Neural crest cell (in vitro differentiated cells): Measurements from ENCODE around the gene ABHD8. TPM values are rescaled to one million over a fixed set of nuclear protein-coding genes. Genes with fewer than 3 reads are reported as not detected.

Source experiments
- DNase-seq: peaks from one replicate; pipeline ENCODE4 v3.0.0; 2021; ENCODE audit warnings: low read depth, mixed read lengths, low spot score
- H3K27ac Mint-ChIP-seq: one replicate; pipeline ENCODE4 v1.8.0; 2021; ENCODE audit warnings: mild to moderate bottlenecking, mixed read lengths; ENCODE audit not compliant: unreplicated experiment
- H3K27me3 Mint-ChIP-seq: 2 replicates; pipeline ENCODE4 v1.8.0; 2021; ENCODE audit warnings: low read depth, mild to moderate bottlenecking, mixed read lengths
- H3K36me3 Mint-ChIP-seq: 2 replicates; pipeline ENCODE4 v1.8.0; 2021; ENCODE audit warnings: low read depth, mild to moderate bottlenecking, mixed read lengths
- H3K4me1 Mint-ChIP-seq: 2 replicates; pipeline ENCODE4 v1.8.0; 2021; ENCODE audit warnings: mixed read lengths
- H3K4me3 Mint-ChIP-seq: one replicate; pipeline ENCODE4 v1.8.0; 2021; ENCODE audit warnings: mild to moderate bottlenecking, mixed read lengths
- H3K9me3 Mint-ChIP-seq: 2 replicates; pipeline ENCODE4 v1.8.0; 2021; ENCODE audit warnings: mixed read lengths
- CTCF ChIP-seq: fragments of 200-600 bp; sonication (generic); conservative IDR thresholded peaks from 2 replicates; pipeline ENCODE4 v1.5.0; 2021; ENCODE audit warnings: antibody characterized with exemption, mild to moderate bottlenecking
- total RNA-seq: library from RNA; stranded (reverse); gene quantifications from 2 replicates; pipeline ENCODE4 v1.2.1, GENCODE V29; 2021

Gene ABHD8
- total RNA-seq, 1 donor from 2014 or later, result 8.5 TPM

- H3K4me1 Mint-ChIP-seq, result peaks cover 23% of the 10 kb centered on the region
- peaks cover 11% of the 10 kb centered on the region for H3K36me3 Mint-ChIP-seq
- H3K27me3 Mint-ChIP-seq, result peaks cover 26% of the 10 kb centered on the region
- H3K4me3 Mint-ChIP-seq, result peak overlapping the region; percentile 63
- TF ChIP-seq CTCF, result no peak
- no peaks in the 10 kb centered on the region for H3K9me3 Mint-ChIP-seq
- no peak overlapping the region for H3K27ac Mint-ChIP-seq
- DNase-seq, result no peak
These were observed 27.9 kb upstream of the ABHD8 start for GRCh38 chr19:17331045-17331558.

GRCh38 chr19:17330262-17331044 is 27.2 kb upstream of the ABHD8 start:
- Mint-ChIP-seq H3K4me3 (peak overlapping the region; percentile 63), H3K36me3 (peaks cover 11% of the 10 kb centered on the region), H3K9me3 (no peaks in the 10 kb centered on the region), H3K4me1 (peaks cover 23% of the 10 kb centered on the region), H3K27me3 (peaks cover 26% of the 10 kb centered on the region), H3K27ac (no peak overlapping the region)
- no peak for TF ChIP-seq CTCF
- DNase-seq, result no peak

GRCh38 chr19:17329366-17330261 is 26.4 kb upstream of the ABHD8 start:
- no peaks in the 10 kb centered on the region for H3K9me3 Mint-ChIP-seq
- peaks cover 26% of the 10 kb centered on the region for H3K27me3 Mint-ChIP-seq
- peaks cover 15% of the 10 kb centered on the region for H3K4me1 Mint-ChIP-seq
- H3K4me3 Mint-ChIP-seq, result peak overlapping the region; percentile 57
- no peak for TF ChIP-seq CTCF
- no peak for DNase-seq
- H3K27ac Mint-ChIP-seq, result no peak overlapping the region
- peaks cover 11% of the 10 kb centered on the region for H3K36me3 Mint-ChIP-seq

- Mint-ChIP-seq H3K4me3 (no peak overlapping the region), H3K27ac (no peak overlapping the region), H3K36me3 (peaks cover 11% of the 10 kb centered on the region), H3K4me1 (peaks cover 11% of the 10 kb centered on the region), H3K9me3 (no peaks in the 10 kb centered on the region), H3K27me3 (peaks cover 26% of the 10 kb centered on the region)
- DNase-seq, result no peak
- TF ChIP-seq CTCF, result no peak
These were observed 25.5 kb upstream of the ABHD8 start for GRCh38 chr19:17328517-17329365.
